HepG2 (cell line): ENCODE measurements around the gene PAPOLB. TPM values are rescaled to one million over a fixed set of nuclear protein-coding genes. Genes with fewer than 3 reads are reported as not detected.
A peak's percentile ranks its signal among the peaks of the same experiment; 100 is the strongest.

Experiments used
- ATF1 ChIP-seq: IDR thresholded peaks from 2 replicates; pipeline ENCODE4 v1.6.1; 2016; ENCODE audit warnings: mild to moderate bottlenecking, control low read depth
- BCL3 ChIP-seq: sonication (generic); formaldehyde crosslinking; IDR thresholded peaks from 2 replicates; pipeline ENCODE4 v1.5.1; 2020; ENCODE audit warnings: mild to moderate bottlenecking, missing genetic modification reagents, moderate library complexity
- CC2D1A ChIP-seq: sonication (generic); formaldehyde crosslinking; IDR thresholded peaks from 2 replicates; pipeline ENCODE4 v1.8.1; 2023; ENCODE audit warnings: mild to moderate bottlenecking, missing genetic modification reagents
- E2F2 ChIP-seq: sonication (generic); formaldehyde crosslinking; IDR thresholded peaks from 2 replicates; pipeline ENCODE4 v1.4.0; 2020; ENCODE audit warnings: missing genetic modification reagents, borderline replicate concordance
- FOXA3 ChIP-seq: IDR thresholded peaks from 2 replicates; pipeline ENCODE4 v1.6.1; 2016; ENCODE audit warnings: missing genetic modification reagents, missing compliant biosample characterization
- HMG20A ChIP-seq: IDR thresholded peaks from 2 replicates; pipeline ENCODE4 v1.6.1; 2016; ENCODE audit warnings: borderline replicate concordance
- HOXD1 ChIP-seq: sonication (generic); formaldehyde crosslinking; IDR thresholded peaks from 2 replicates; pipeline ENCODE4 v1.5.0; 2020; ENCODE audit warnings: missing genetic modification reagents
- NFRKB ChIP-seq: fragments of 450-650 bp; IDR thresholded peaks from 2 replicates; pipeline ENCODE4 v1.6.1; 2017
- NR3C1 ChIP-seq: sonication (generic); formaldehyde crosslinking; IDR thresholded peaks from 2 replicates; pipeline ENCODE4 v1.4.0; 2020; ENCODE audit warnings: missing genetic modification reagents
- ONECUT2 ChIP-seq: sonication (generic); formaldehyde crosslinking; IDR thresholded peaks from 2 replicates; pipeline ENCODE4 v1.4.0; 2020; ENCODE audit warnings: missing genetic modification reagents
- PAWR ChIP-seq: sonication (generic); formaldehyde crosslinking; IDR thresholded peaks from 2 replicates; pipeline ENCODE4 v1.4.0; 2020; ENCODE audit warnings: missing genetic modification reagents, mild to moderate bottlenecking, borderline replicate concordance
- RFXAP ChIP-seq: sonication (generic); formaldehyde crosslinking; IDR thresholded peaks from 2 replicates; pipeline ENCODE4 v1.4.0; 2020; ENCODE audit warnings: missing genetic modification reagents, borderline replicate concordance
- RNF2 ChIP-seq: fragments of 450-650 bp; conservative IDR thresholded peaks from 2 replicates; pipeline ENCODE4 v1.6.1; 2016; ENCODE audit warnings: low read depth
- SYNCRIP ChIP-seq: fragments of 200-400 bp; formaldehyde crosslinking; IDR thresholded peaks from 2 replicates; pipeline ENCODE4 v1.6.1; 2018; ENCODE audit warnings: mild to moderate bottlenecking, low read depth, low read length; ENCODE audit not compliant: insufficient read depth
- TERF1 ChIP-seq: sonication (generic); formaldehyde crosslinking; IDR thresholded peaks from 2 replicates; pipeline ENCODE4 v1.8.0; 2022; ENCODE audit warnings: mild to moderate bottlenecking, missing genetic modification reagents, moderate library complexity
- ZC3H13 ChIP-seq: sonication (generic); formaldehyde crosslinking; IDR thresholded peaks from 2 replicates; pipeline ENCODE4 v1.8.1; 2023; ENCODE audit warnings: mild to moderate bottlenecking, missing genetic modification reagents, moderate library complexity
- ZFP36L2 ChIP-seq: sonication (generic); formaldehyde crosslinking; IDR thresholded peaks from 2 replicates; pipeline ENCODE4 v1.4.0; 2020; ENCODE audit warnings: missing genetic modification reagents
- ZNF530 ChIP-seq: sonication (generic); formaldehyde crosslinking; IDR thresholded peaks from 2 replicates; pipeline ENCODE4 v1.5.0; 2020; ENCODE audit warnings: low read depth, mild to moderate bottlenecking, missing genetic modification reagents
- ZNF543 ChIP-seq: sonication (generic); formaldehyde crosslinking; IDR thresholded peaks from 2 replicates; pipeline ENCODE4 v1.4.0; 2020; ENCODE audit warnings: mild to moderate bottlenecking, missing genetic modification reagents
- ZNF550 ChIP-seq: sonication (generic); formaldehyde crosslinking; IDR thresholded peaks from 2 replicates; pipeline ENCODE4 v1.4.0; 2020; ENCODE audit warnings: mild to moderate bottlenecking, missing genetic modification reagents, borderline replicate concordance
- ZNF552 ChIP-seq: sonication (generic); formaldehyde crosslinking; IDR thresholded peaks from 2 replicates; pipeline ENCODE4 v1.9.0; 2022; ENCODE audit warnings: missing genetic modification reagents, mild to moderate bottlenecking, borderline replicate concordance
- ZNF646 ChIP-seq: sonication (generic); formaldehyde crosslinking; IDR thresholded peaks from 2 replicates; pipeline ENCODE4 v1.9.0; 2021; ENCODE audit warnings: mild to moderate bottlenecking, missing genetic modification reagents
- polyA plus RNA-seq, 8 experiments: library from polyadenylated mRNA; depleted of rRNA in 3 of 8; stranded (reverse) in 7 of 8; unstranded in 1 of 8; fragments of >200 nt; fragmentation: Illumina TruSeq in 4 of 8; extraction: Trizol in 4 of 8; gene quantifications; 2 replicates each; pipeline versions ENCODE4 v1.2.1 to v1.2.3, GENCODE V29; 2011 to 2016; ENCODE audit warnings: low read depth in 4 of 8, missing spikeins in 1 of 8, mixed read lengths in 1 of 8; ENCODE audit not compliant: insufficient read depth in 1 of 8
- total RNA-seq, 5 experiments: library from RNA; depleted of rRNA; stranded (reverse); fragments of >200 nt; fragmentation: Illumina TruSeq; extraction: Trizol; gene quantifications; 2 replicates each; pipeline ENCODE4 v1.2.3, GENCODE V29; 2016; ENCODE audit warnings: low read depth in 1 of 5

PAPOLB gene
- total and polyA plus RNA-seq, 2 of the 13 experiments (the other 11 are each of a cell fraction or from before 2014, with no cell fraction given), result not detected

GRCh38 chr7:4830176-4830575 is 31.7 kb downstream of the PAPOLB start (continued):
- no peak for TF ChIP-seq BCL3 (CRISPR knock-in tag)
- TF ChIP-seq HOXD1, result no peak
- no peak for TF ChIP-seq ATF1 (CRISPR knock-in tag)
- no peak; the same call in 1 of the 2 replicates for TF ChIP-seq RFXAP (CRISPR knock-in tag)
- TF ChIP-seq ZNF550 (CRISPR knock-in tag), result no peak
- no peak for TF ChIP-seq ZNF646
- no peak for TF ChIP-seq ONECUT2 (CRISPR knock-in tag)
- TF ChIP-seq PAWR (CRISPR knock-in tag), result no peak
- no peak for TF ChIP-seq TERF1 (CRISPR knock-in tag)
- TF ChIP-seq HMG20A (CRISPR knock-in tag), result no peak
- TF ChIP-seq CC2D1A, result no peak
- TF ChIP-seq E2F2 (CRISPR knock-in tag), result no peak
- TF ChIP-seq NR3C1, result no peak
- TF ChIP-seq SYNCRIP, result no peak
- peak; percentile 59 for TF ChIP-seq FOXA3
- peak; percentile 58; the same call in 1 of the 2 replicates for TF ChIP-seq RNF2
- no peak for TF ChIP-seq ZNF552 (CRISPR knock-in tag)
- no peak for TF ChIP-seq ZC3H13 (CRISPR knock-in tag)
- no peak for TF ChIP-seq NFRKB
- TF ChIP-seq ZNF530 (CRISPR knock-in tag), result no peak
- no peak for TF ChIP-seq ZFP36L2 (CRISPR knock-in tag)
- no peak for TF ChIP-seq ZNF543 (CRISPR knock-in tag)
